ENCODE measurements around the gene BBC3.

Gene BBC3

GRCh38 chr19:47240556-47240955, 9.6 kb upstream of the BBC3 start:
- H3K27ac ChIP-seq (ENCODE audit: low read length) = no peak overlapping the region
- H3K9ac ChIP-seq (ENCODE audit: low read depth, low read length) = no peak overlapping the region
- no peak overlapping the region; the same call in 1 of the 2 replicates for H3K4me3 ChIP-seq (ENCODE audit: low read length)

GRCh38 chr19:47239610-47240296, 8.8 kb upstream of the BBC3 start:
- Histone ChIP-seq H3K27me3 (ENCODE audit: insufficient read depth, low read length) (peaks cover 48% of the 10 kb centered on the region), H3K36me3 (ENCODE audit: insufficient read depth, low read depth, low read length) (no peaks in the 10 kb centered on the region), H3K4me1 (ENCODE audit: insufficient read depth, low read length) (peaks cover 6% of the 10 kb centered on the region; the same call in 1 of the 2 replicates), H3K4me3 (ENCODE audit: low read length) (peak overlapping the region; percentile 66; the same call in 1 of the 2 replicates), H3K9ac (ENCODE audit: low read depth, low read length) (no peak overlapping the region), H3K9me3 (ENCODE audit: insufficient read depth, low read depth, low read length) (no peaks in the 10 kb centered on the region), H3K27ac (ENCODE audit: low read length) (no peak overlapping the region)

More at GRCh38 chr19:47240556-47240955, 9.6 kb upstream of the BBC3 start:
- Histone ChIP-seq H3K36me3 (ENCODE audit: insufficient read depth, low read depth, low read length) (no peaks in the 10 kb centered on the region), H3K4me1 (ENCODE audit: insufficient read depth, low read length) (peaks cover 6% of the 10 kb centered on the region; the same call in 1 of the 2 replicates), H3K27me3 (ENCODE audit: insufficient read depth, low read length) (peaks cover 48% of the 10 kb centered on the region), H3K9me3 (ENCODE audit: insufficient read depth, low read depth, low read length) (no peaks in the 10 kb centered on the region)

- Histone ChIP-seq H3K27me3 (ENCODE audit: insufficient read depth, low read length) (peaks cover 48% of the 10 kb centered on the region), H3K9me3 (ENCODE audit: insufficient read depth, low read depth, low read length) (no peaks in the 10 kb centered on the region), H3K4me3 (ENCODE audit: low read length) (peak overlapping the region; percentile 66), H3K9ac (ENCODE audit: low read depth, low read length) (peak overlapping the region; percentile 26; the same call in 1 of the 2 replicates), H3K36me3 (ENCODE audit: insufficient read depth, low read depth, low read length) (no peaks in the 10 kb centered on the region), H3K4me1 (ENCODE audit: insufficient read depth, low read length) (peaks cover 6% of the 10 kb centered on the region; the same call in 1 of the 2 replicates), H3K27ac (ENCODE audit: low read length) (no peak overlapping the region)
Observed at GRCh38 chr19:47239152-47239551, 8.2 kb upstream of the BBC3 start.

GRCh38 chr19:47236072-47236675, 5.2 kb upstream of the BBC3 start:
- no peak overlapping the region for H3K27ac ChIP-seq (ENCODE audit: low read length)
- no peaks in the 10 kb centered on the region for H3K36me3 ChIP-seq (ENCODE audit: insufficient read depth, low read depth, low read length)
- peaks cover 24% of the 10 kb centered on the region for H3K27me3 ChIP-seq (ENCODE audit: insufficient read depth, low read length)
- no peak overlapping the region for H3K9ac ChIP-seq (ENCODE audit: low read depth, low read length)
- no peaks in the 10 kb centered on the region for H3K9me3 ChIP-seq (ENCODE audit: insufficient read depth, low read depth, low read length)
- peaks cover 9% of the 10 kb centered on the region; the same call in 1 of the 2 replicates for H3K4me1 ChIP-seq (ENCODE audit: insufficient read depth, low read length)
- H3K4me3 ChIP-seq (ENCODE audit: low read length) = no peak overlapping the region

- Histone ChIP-seq H3K9ac (ENCODE audit: low read depth, low read length) (no peak overlapping the region), H3K27me3 (ENCODE audit: insufficient read depth, low read length) (peaks cover 14% of the 10 kb centered on the region; the same call in 1 of the 2 replicates), H3K27ac (ENCODE audit: low read length) (no peak overlapping the region), H3K4me3 (ENCODE audit: low read length) (no peak overlapping the region), H3K9me3 (ENCODE audit: insufficient read depth, low read depth, low read length) (no peaks in the 10 kb centered on the region), H3K36me3 (ENCODE audit: insufficient read depth, low read depth, low read length) (no peaks in the 10 kb centered on the region), H3K4me1 (ENCODE audit: insufficient read depth, low read length) (peaks cover 6% of the 10 kb centered on the region; the same call in 1 of the 2 replicates)
Observed at GRCh38 chr19:47232422-47233211, 1.6 kb upstream of the BBC3 start.

GRCh38 chr19:47231215-47232054, 436 bp upstream of the BBC3 start:
- Histone ChIP-seq H3K4me3 (ENCODE audit: low read length) (peak overlapping the region; percentile 60), H3K9ac (ENCODE audit: low read depth, low read length) (peak overlapping the region; percentile 33; the same call in 1 of the 2 replicates), H3K9me3 (ENCODE audit: insufficient read depth, low read depth, low read length) (no peaks in the 10 kb centered on the region), H3K27me3 (ENCODE audit: insufficient read depth, low read length) (peaks cover 14% of the 10 kb centered on the region; the same call in 1 of the 2 replicates), H3K36me3 (ENCODE audit: insufficient read depth, low read depth, low read length) (no peaks in the 10 kb centered on the region), H3K4me1 (ENCODE audit: insufficient read depth, low read length) (peaks cover 6% of the 10 kb centered on the region; the same call in 1 of the 2 replicates), H3K27ac (ENCODE audit: low read length) (no peak overlapping the region)

- Histone ChIP-seq H3K4me3 (ENCODE audit: low read length) (peak overlapping the region; percentile 78), H3K4me1 (ENCODE audit: insufficient read depth, low read length) (peaks cover 12% of the 10 kb centered on the region; the same call in 1 of the 2 replicates), H3K27ac (ENCODE audit: low read length) (no peak overlapping the region), H3K27me3 (ENCODE audit: insufficient read depth, low read length) (peaks cover 14% of the 10 kb centered on the region; the same call in 1 of the 2 replicates), H3K9ac (ENCODE audit: low read depth, low read length) (peak overlapping the region; percentile 67; the same call in 1 of the 2 replicates), H3K9me3 (ENCODE audit: insufficient read depth, low read depth, low read length) (no peaks in the 10 kb centered on the region), H3K36me3 (ENCODE audit: insufficient read depth, low read depth, low read length) (no peaks in the 10 kb centered on the region)
Observed at GRCh38 chr19:47230054-47230920, 712 bp downstream of the BBC3 start.

GRCh38 chr19:47229676-47230053, 1.3 kb downstream of the BBC3 start:
- Histone ChIP-seq H3K27me3 (ENCODE audit: insufficient read depth, low read length) (peaks cover 14% of the 10 kb centered on the region; the same call in 1 of the 2 replicates), H3K27ac (ENCODE audit: low read length) (no peak overlapping the region), H3K4me3 (ENCODE audit: low read length) (peak overlapping the region; percentile 78), H3K4me1 (ENCODE audit: insufficient read depth, low read length) (peaks cover 12% of the 10 kb centered on the region; the same call in 1 of the 2 replicates), H3K9ac (ENCODE audit: low read depth, low read length) (peak overlapping the region; percentile 67; the same call in 1 of the 2 replicates), H3K9me3 (ENCODE audit: insufficient read depth, low read depth, low read length) (no peaks in the 10 kb centered on the region), H3K36me3 (ENCODE audit: insufficient read depth, low read depth, low read length) (no peaks in the 10 kb centered on the region)

GRCh38 chr19:47228937-47229675, 1.9 kb downstream of the BBC3 start:
- H3K27ac ChIP-seq (ENCODE audit: low read length) = peak overlapping the region; percentile 60
- peak overlapping the region; percentile 78 for H3K4me3 ChIP-seq (ENCODE audit: low read length)
- peaks cover 14% of the 10 kb centered on the region; the same call in 1 of the 2 replicates for H3K27me3 ChIP-seq (ENCODE audit: insufficient read depth, low read length)
- no peaks in the 10 kb centered on the region for H3K36me3 ChIP-seq (ENCODE audit: insufficient read depth, low read depth, low read length)
- H3K9me3 ChIP-seq (ENCODE audit: insufficient read depth, low read depth, low read length) = no peaks in the 10 kb centered on the region
- peaks cover 12% of the 10 kb centered on the region; the same call in 1 of the 2 replicates for H3K4me1 ChIP-seq (ENCODE audit: insufficient read depth, low read length)
- peak overlapping the region; percentile 78; the same call in 1 of the 2 replicates for H3K9ac ChIP-seq (ENCODE audit: low read depth, low read length)

Data from iPS-20b (cell line).